Fibroblast of the aortic adventitia (primary cell): Measurements from ENCODE around the gene UBXN10. TPM values are rescaled to one million over a fixed set of nuclear protein-coding genes. Genes with fewer than 3 reads are reported as not detected.

Experiments used
- DNase-seq: peaks from one replicate; pipeline ENCODE4 v3.0.0-alpha.2; 2010; ENCODE audit warnings: low read depth
- H3K4me3 ChIP-seq: 2 replicates; pipeline ENCODE4 v1.5.1; 2011; ENCODE audit warnings: low read depth, mild to moderate bottlenecking, control low read depth, low read length, moderate library complexity
- total RNA-seq: library from RNA; depleted of rRNA; stranded (reverse); fragments of >200 nt; gene quantifications from 2 replicates; pipeline ENCODE4 v1.2.3, GENCODE V29; 2012; ENCODE audit warnings: low replicate concordance
- TF ChIP-seq, protein P1 (sequence below): IDR thresholded peaks from 2 replicates; pipeline ENCODE4 v1.5.1; 2011; ENCODE audit warnings: mild to moderate bottlenecking, low read length, control low read depth, inconsistent platforms; ENCODE audit not compliant: insufficient read depth

UBXN10 gene
- total RNA-seq, result not detected in 2 replicates

GRCh38 chr1:20185834-20186782 is at the start of gene UBXN10, which contains the start of gene PLA2G2C:
Gene UBXN10 (plus strand): TSS chr1:20186096. CDS start chr1:20190562, 4,466 bp downstream.
Gene PLA2G2C (minus strand): TSS chr1:20186518. CDS start chr1:20177363, 9,155 bp downstream.
- TF ChIP-seq, protein P1, sequence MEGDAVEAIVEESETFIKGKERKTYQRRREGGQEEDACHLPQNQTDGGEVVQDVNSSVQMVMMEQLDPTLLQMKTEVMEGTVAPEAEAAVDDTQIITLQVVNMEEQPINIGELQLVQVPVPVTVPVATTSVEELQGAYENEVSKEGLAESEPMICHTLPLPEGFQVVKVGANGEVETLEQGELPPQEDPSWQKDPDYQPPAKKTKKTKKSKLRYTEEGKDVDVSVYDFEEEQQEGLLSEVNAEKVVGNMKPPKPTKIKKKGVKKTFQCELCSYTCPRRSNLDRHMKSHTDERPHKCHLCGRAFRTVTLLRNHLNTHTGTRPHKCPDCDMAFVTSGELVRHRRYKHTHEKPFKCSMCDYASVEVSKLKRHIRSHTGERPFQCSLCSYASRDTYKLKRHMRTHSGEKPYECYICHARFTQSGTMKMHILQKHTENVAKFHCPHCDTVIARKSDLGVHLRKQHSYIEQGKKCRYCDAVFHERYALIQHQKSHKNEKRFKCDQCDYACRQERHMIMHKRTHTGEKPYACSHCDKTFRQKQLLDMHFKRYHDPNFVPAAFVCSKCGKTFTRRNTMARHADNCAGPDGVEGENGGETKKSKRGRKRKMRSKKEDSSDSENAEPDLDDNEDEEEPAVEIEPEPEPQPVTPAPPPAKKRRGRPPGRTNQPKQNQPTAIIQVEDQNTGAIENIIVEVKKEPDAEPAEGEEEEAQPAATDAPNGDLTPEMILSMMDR, result no peak
- H3K4me3 ChIP-seq, result no peak within 1 kb of the TSS

GRCh38 chr1:20136249-20136648 is 49.6 kb upstream of the UBXN10 start:
- no peak for DNase-seq
- TF ChIP-seq, protein P1, result no peak

More at GRCh38 chr1:20185834-20186782, at the start of gene UBXN10, which contains the start of gene PLA2G2C:
- no peak for DNase-seq

GRCh38 chr1:20137055-20137454 is 48.8 kb upstream of the UBXN10 start:
- TF ChIP-seq, protein P1, result no peak
- no peak for DNase-seq

More at GRCh38 chr1:20136249-20136648, 49.6 kb upstream of the UBXN10 start:
- H3K4me3 ChIP-seq, result no peak overlapping the region

DNA sequence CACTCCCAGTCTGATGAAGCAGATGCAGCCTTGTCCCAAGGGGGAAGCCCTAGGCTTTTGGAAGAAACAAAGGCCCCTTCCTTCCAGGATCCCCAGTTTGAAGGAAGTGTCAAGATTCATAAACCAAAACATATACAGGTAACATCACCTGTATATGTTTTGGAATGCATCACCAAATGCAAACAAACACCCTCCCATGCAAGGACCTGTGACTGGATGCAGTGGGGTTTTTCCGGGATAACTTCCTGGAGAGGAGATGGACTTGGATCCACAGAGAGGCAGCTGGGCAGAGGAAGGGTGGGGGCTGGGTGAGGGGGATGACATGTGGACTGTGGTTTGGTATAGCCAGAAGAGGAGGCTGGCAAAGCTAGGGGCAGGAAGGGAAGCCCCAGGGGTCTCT is 48.3 kb upstream of the UBXN10 start:
- TF ChIP-seq, protein P1, result no peak
- no peak for DNase-seq
- H3K4me3 ChIP-seq, result no peak overlapping the region

More at GRCh38 chr1:20137055-20137454, 48.8 kb upstream of the UBXN10 start:
- no peak overlapping the region for H3K4me3 ChIP-seq

- H3K4me3 ChIP-seq, result no peak overlapping the region
- no peak for DNase-seq
- TF ChIP-seq, protein P1, result no peak
Measured at GRCh38 chr1:20138346-20138745, 47.5 kb upstream of the UBXN10 start.

DNA sequence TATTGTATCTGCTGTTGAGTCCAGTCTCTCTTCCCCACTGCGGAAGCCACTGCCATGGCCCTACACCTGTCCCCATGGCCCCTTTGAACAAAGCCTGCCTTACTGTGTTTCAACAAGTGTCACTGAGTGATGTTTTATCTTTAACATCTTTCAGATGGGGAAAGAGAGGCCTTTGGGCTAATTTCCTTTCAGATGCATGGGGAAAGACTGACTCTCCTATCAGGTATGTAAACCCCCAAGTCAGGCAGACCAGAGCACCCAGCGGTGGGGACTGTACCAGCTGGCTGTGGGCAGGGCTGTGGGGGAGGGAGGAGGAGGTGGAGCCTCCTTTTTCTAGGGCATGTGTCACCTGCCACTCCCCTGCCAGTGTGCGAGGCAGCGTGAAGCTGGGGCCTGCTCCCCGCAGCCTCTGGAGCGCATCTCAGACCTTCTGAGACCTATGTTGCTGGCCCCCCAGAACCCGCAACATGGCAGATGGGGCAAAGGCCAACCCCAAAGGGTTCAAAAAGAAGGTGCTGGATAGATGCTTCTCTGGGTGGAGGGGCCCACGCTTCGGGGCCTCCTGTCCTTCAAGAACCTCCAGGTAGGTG is 46.8 kb upstream of the UBXN10 start, which contains the start of gene PLA2G2F:
Gene PLA2G2F (plus strand): TSS at position 363 of the 590 bp plus-strand sequence. CDS start 105 bp downstream, at position 468.
- no peak within 1 kb of the TSS for H3K4me3 ChIP-seq
- no peak for DNase-seq
- TF ChIP-seq, protein P1, result no peak
